ENCODE results near the gene NAA11.

NAA11 gene

DNA sequence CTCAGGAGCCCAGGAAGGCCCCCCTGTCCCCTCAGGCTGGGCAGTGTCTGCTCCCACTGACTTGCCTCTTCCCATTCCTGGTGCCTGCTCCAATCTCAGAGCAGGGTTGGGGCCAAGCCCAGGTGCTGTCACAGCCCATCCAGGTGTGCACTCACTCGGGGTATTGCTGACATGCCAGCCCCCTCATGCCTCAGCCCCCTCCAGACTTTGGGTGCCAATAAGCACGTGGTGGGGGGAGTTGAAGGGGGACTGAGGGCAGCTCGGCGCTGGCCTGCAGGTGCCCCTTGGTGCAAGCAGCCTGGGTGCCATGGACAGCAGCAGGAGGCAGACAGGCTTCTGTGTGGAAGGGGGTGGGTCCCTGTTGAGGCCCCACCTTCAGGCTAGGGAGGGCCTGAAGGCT is 28.4 kb downstream of the NAA11 start:
- Histone ChIP-seq H3K27ac (ENCODE audit: low read depth, low read length) (no peak overlapping the region), H3K9me3 (ENCODE audit: insufficient read depth, low read depth, low read length) (no peaks in the 10 kb centered on the region)

GRCh38 chr4:79296768-79297428 is 29.0 kb downstream of the NAA11 start:
- no peak overlapping the region for H3K27ac ChIP-seq (ENCODE audit: low read depth, low read length)
- H3K27me3 ChIP-seq (ENCODE audit: insufficient read depth, low read length), result no peaks in the 10 kb centered on the region
- H4K12ac ChIP-seq (ENCODE audit: low read depth, low read length), result no peak overlapping the region
- H2BK5ac ChIP-seq (ENCODE audit: low read depth, low read length, poor library complexity), result no peak overlapping the region
- H3K4me2 ChIP-seq (ENCODE audit: low read length), result no peak overlapping the region
- no peak overlapping the region for H2AK5ac ChIP-seq (ENCODE audit: low read length)
- H3K36me3 ChIP-seq (ENCODE audit: control insufficient read depth in 1 of 2, insufficient read depth in 2 of 2, low read length in 2 of 2), result no peaks in the 10 kb centered on the region
- WGBS (ENCODE audit: extremely low coverage, insufficient coverage, insufficient read length), result no CpG with 5 or more reads among the region's 11 CpGs
- H3K14ac ChIP-seq (ENCODE audit: low read length), result no peak overlapping the region
- H3K18ac ChIP-seq (ENCODE audit: low read length), result no peak overlapping the region
- no peaks in the 10 kb centered on the region for H3K4me1 ChIP-seq (ENCODE audit: control insufficient read depth in 1 of 2, insufficient read depth in 2 of 2, low read length in 2 of 2)
- no peak for DNase-seq
- H3K9ac ChIP-seq (ENCODE audit: low read length), result no peak overlapping the region
- no peak overlapping the region for H3K23ac ChIP-seq (ENCODE audit: low read length)
- H4K91ac ChIP-seq (ENCODE audit: low read depth, low read length), result no peak overlapping the region
- no peak overlapping the region for H2BK12ac ChIP-seq (ENCODE audit: low read length)
- no peaks in the 10 kb centered on the region for H3K79me1 ChIP-seq (ENCODE audit: low read length)
- no peak overlapping the region for H2BK120ac ChIP-seq (ENCODE audit: insufficient read depth, low read length, poor library complexity)
- no peak overlapping the region for H3K4me3 ChIP-seq (ENCODE audit: low read depth, low read length)
- H3K4ac ChIP-seq (ENCODE audit: low read depth, low read length), result no peak overlapping the region
- H3K79me2 ChIP-seq (ENCODE audit: control insufficient read depth, insufficient read depth, low read length, poor library complexity), result no peaks in the 10 kb centered on the region
- H2AFZ ChIP-seq (ENCODE audit: insufficient read depth, low read length, poor library complexity), result no peak overlapping the region
- no peaks in the 10 kb centered on the region for H3K9me3 ChIP-seq (ENCODE audit: insufficient read depth, low read depth, low read length)
- H4K8ac ChIP-seq (ENCODE audit: low read depth, low read length), result no peak overlapping the region

More for the DNA sequence above, 28.4 kb downstream of the NAA11 start:
- no peak for DNase-seq
- Histone ChIP-seq H2AK5ac (ENCODE audit: low read length) (no peak overlapping the region), H2BK5ac (ENCODE audit: low read depth, low read length, poor library complexity) (no peak overlapping the region), H3K14ac (ENCODE audit: low read length) (no peak overlapping the region), H3K23ac (ENCODE audit: low read length) (no peak overlapping the region), H3K4ac (ENCODE audit: low read depth, low read length) (no peak overlapping the region), H4K12ac (ENCODE audit: low read depth, low read length) (no peak overlapping the region), H4K91ac (ENCODE audit: low read depth, low read length) (no peak overlapping the region), H3K27me3 (ENCODE audit: insufficient read depth, low read length) (no peaks in the 10 kb centered on the region), H3K4me2 (ENCODE audit: low read length) (no peak overlapping the region), H3K18ac (ENCODE audit: low read length) (no peak overlapping the region), H2AFZ (ENCODE audit: insufficient read depth, low read length, poor library complexity) (no peak overlapping the region), H3K79me1 (ENCODE audit: low read length) (no peaks in the 10 kb centered on the region), H2BK12ac (ENCODE audit: low read length) (no peak overlapping the region), H3K4me1 (ENCODE audit: control insufficient read depth in 1 of 2, insufficient read depth in 2 of 2, low read length in 2 of 2) (no peaks in the 10 kb centered on the region), H4K8ac (ENCODE audit: low read depth, low read length) (no peak overlapping the region), H3K36me3 (ENCODE audit: control insufficient read depth in 1 of 2, insufficient read depth in 2 of 2, low read length in 2 of 2) (no peaks in the 10 kb centered on the region), H2BK120ac (ENCODE audit: insufficient read depth, low read length, poor library complexity) (no peak overlapping the region), H3K9ac (ENCODE audit: low read length) (no peak overlapping the region), H3K4me3 (ENCODE audit: low read depth, low read length) (no peak overlapping the region), H3K79me2 (ENCODE audit: control insufficient read depth, insufficient read depth, low read length, poor library complexity) (no peaks in the 10 kb centered on the region)
- WGBS (ENCODE audit: extremely low coverage, insufficient coverage, insufficient read length), result no CpG with 5 or more reads among the region's 4 CpGs

- Histone ChIP-seq H3K79me2 (ENCODE audit: control insufficient read depth, insufficient read depth, low read length, poor library complexity) (no peaks in the 10 kb centered on the region), H3K79me1 (ENCODE audit: low read length) (no peaks in the 10 kb centered on the region), H3K9ac (ENCODE audit: low read length) (no peak overlapping the region), H3K18ac (ENCODE audit: low read length) (no peak overlapping the region), H3K27ac (ENCODE audit: low read depth, low read length) (no peak overlapping the region), H4K8ac (ENCODE audit: low read depth, low read length) (no peak overlapping the region), H2AFZ (ENCODE audit: insufficient read depth, low read length, poor library complexity) (no peak overlapping the region), H2BK5ac (ENCODE audit: low read depth, low read length, poor library complexity) (no peak overlapping the region), H4K91ac (ENCODE audit: low read depth, low read length) (no peak overlapping the region), H2BK12ac (ENCODE audit: low read length) (no peak overlapping the region), H3K4me2 (ENCODE audit: low read length) (no peak overlapping the region), H3K14ac (ENCODE audit: low read length) (no peak overlapping the region), H3K4me3 (ENCODE audit: low read depth, low read length) (no peak overlapping the region), H3K27me3 (ENCODE audit: insufficient read depth, low read length) (no peaks in the 10 kb centered on the region), H3K4ac (ENCODE audit: low read depth, low read length) (no peak overlapping the region), H3K23ac (ENCODE audit: low read length) (no peak overlapping the region), H3K4me1 (ENCODE audit: control insufficient read depth in 1 of 2, insufficient read depth in 2 of 2, low read length in 2 of 2) (no peaks in the 10 kb centered on the region), H2AK5ac (ENCODE audit: low read length) (no peak overlapping the region), H2BK120ac (ENCODE audit: insufficient read depth, low read length, poor library complexity) (no peak overlapping the region), H3K9me3 (ENCODE audit: insufficient read depth, low read depth, low read length) (no peaks in the 10 kb centered on the region), H4K12ac (ENCODE audit: low read depth, low read length) (no peak overlapping the region), H3K36me3 (ENCODE audit: control insufficient read depth in 1 of 2, insufficient read depth in 2 of 2, low read length in 2 of 2) (no peaks in the 10 kb centered on the region)
- no peak for DNase-seq
Measured at GRCh38 chr4:79295086-79295485, 30.8 kb downstream of the NAA11 start.

DNA sequence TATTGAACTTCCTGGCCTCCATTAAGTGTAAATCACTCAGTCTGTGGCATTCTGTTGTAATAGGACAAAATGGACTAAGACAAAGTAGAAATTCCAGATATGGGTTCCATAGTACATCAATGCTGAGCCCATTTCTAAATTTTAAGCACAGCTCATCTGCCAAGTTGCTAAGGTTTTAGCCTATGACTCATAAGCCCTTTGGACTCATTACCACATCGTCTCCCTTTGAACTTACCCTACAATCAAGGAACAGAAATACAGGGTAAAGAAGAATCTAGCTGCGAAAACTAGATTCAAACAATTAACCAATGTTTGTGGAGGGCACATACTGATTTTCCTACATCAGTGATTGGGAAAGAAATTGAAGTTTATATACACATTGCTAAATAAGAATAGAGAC is 31.8 kb downstream of the NAA11 start:
- H2BK12ac ChIP-seq (ENCODE audit: low read length), result no peak overlapping the region
- no peak overlapping the region for H3K9ac ChIP-seq (ENCODE audit: low read length)
- WGBS (ENCODE audit: extremely low coverage, insufficient coverage, insufficient read length), result no CpG with 5 or more reads among the region's 2 CpGs

More for the DNA sequence above, 31.8 kb downstream of the NAA11 start:
- H3K27me3 ChIP-seq (ENCODE audit: insufficient read depth, low read length), result no peaks in the 10 kb centered on the region
- no peak overlapping the region for H4K8ac ChIP-seq (ENCODE audit: low read depth, low read length)
- H3K4ac ChIP-seq (ENCODE audit: low read depth, low read length), result no peak overlapping the region
- H4K91ac ChIP-seq (ENCODE audit: low read depth, low read length), result no peak overlapping the region
- no peak overlapping the region for H4K12ac ChIP-seq (ENCODE audit: low read depth, low read length)
- no peak overlapping the region for H3K4me3 ChIP-seq (ENCODE audit: low read depth, low read length)
- no peaks in the 10 kb centered on the region for H3K4me1 ChIP-seq (ENCODE audit: control insufficient read depth in 1 of 2, insufficient read depth in 2 of 2, low read length in 2 of 2)
- no peak overlapping the region for H2AK5ac ChIP-seq (ENCODE audit: low read length)
- no peak overlapping the region for H3K14ac ChIP-seq (ENCODE audit: low read length)
- H3K4me2 ChIP-seq (ENCODE audit: low read length), result no peak overlapping the region
- H3K23ac ChIP-seq (ENCODE audit: low read length), result no peak overlapping the region
- no peak overlapping the region for H3K27ac ChIP-seq (ENCODE audit: low read depth, low read length)
- peak in 1 of 2 donors; percentile 64 for DNase-seq
- no peak overlapping the region for H3K18ac ChIP-seq (ENCODE audit: low read length)
- H3K79me1 ChIP-seq (ENCODE audit: low read length), result no peaks in the 10 kb centered on the region
- no peaks in the 10 kb centered on the region for H3K36me3 ChIP-seq (ENCODE audit: control insufficient read depth in 1 of 2, insufficient read depth in 2 of 2, low read length in 2 of 2)
- no peaks in the 10 kb centered on the region for H3K79me2 ChIP-seq (ENCODE audit: control insufficient read depth, insufficient read depth, low read length, poor library complexity)
- H2AFZ ChIP-seq (ENCODE audit: insufficient read depth, low read length, poor library complexity), result no peak overlapping the region
- no peak overlapping the region for H2BK5ac ChIP-seq (ENCODE audit: low read depth, low read length, poor library complexity)
- no peak overlapping the region for H2BK120ac ChIP-seq (ENCODE audit: insufficient read depth, low read length, poor library complexity)
- no peaks in the 10 kb centered on the region for H3K9me3 ChIP-seq (ENCODE audit: insufficient read depth, low read depth, low read length)

Data from trophoblast cell (in vitro differentiated cells and primary cell).